ENCODE results near the gene MRO. TPM values are rescaled to one million over a fixed set of nuclear protein-coding genes. Genes with fewer than 3 reads are reported as not detected.
"Not testable (repeated sequence)": the region's sequence is repeated elsewhere in the genome, so short reads cannot be mapped to it uniquely, and the experiment has no call there.

The MRO gene
- 1.4 TPM for total RNA-seq
- long read RNA-seq, result 0 reads

- intact Hi-C loops (cut with DNase I), result loop anchor here (2.0 to 5.0 kb wide), 3 partner anchors 47 to 227 kb away; partner anchors contain the start of gene ME2
- peak; percentile 94 for DNase-seq (ENCODE audit: low spot score)
These were observed at the start of gene MRO for GRCh38 chr18:50819728-50820378. MRO (minus strand) TSS chr18:50820016; CDS start chr18:50809400, 10,616 bp downstream.

GRCh38 chr18:50869150-50869549 is 49.3 kb upstream of the MRO start:
- DNase-seq (ENCODE audit: low spot score), result no peak
- intact Hi-C loops (cut with DNase I), result loop anchor here (5.0 kb wide), 2 partner anchors 47 to 362 kb away; partner anchors contain the start of gene MRO

DNA sequence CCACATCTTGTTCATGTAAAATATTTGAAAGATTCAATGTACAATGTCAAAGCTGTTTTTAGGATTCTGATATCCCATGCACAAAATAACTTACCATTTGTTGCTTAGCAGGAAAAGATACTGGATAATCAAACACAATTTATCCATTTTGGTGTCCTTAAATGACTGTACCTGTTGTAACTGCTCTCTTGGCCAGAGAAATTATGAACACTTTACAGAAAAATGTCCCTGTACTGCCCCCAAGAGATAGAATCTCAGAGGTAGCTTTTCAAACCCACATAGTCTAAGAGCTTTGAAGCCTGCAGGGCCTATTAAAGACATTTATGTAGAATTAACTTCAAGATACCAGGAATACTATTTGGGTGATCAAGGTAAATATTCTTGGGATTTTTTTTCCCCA is 46.9 kb upstream of the MRO start:
- no peak for DNase-seq (ENCODE audit: low spot score)
- intact Hi-C loops (cut with DNase I), result loop anchor here (5.0 kb wide), 2 partner anchors 44 to 359 kb away; partner anchors contain the start of gene MRO

GRCh38 chr18:50863840-50864375 is 44.1 kb upstream of the MRO start:
- DNase-seq (ENCODE audit: low spot score), result no peak
- intact Hi-C loops (cut with DNase I), result no loop called here

- intact Hi-C loops (cut with DNase I), result no loop called here
- DNase-seq (ENCODE audit: low spot score), result no peak
These were observed 42.6 kb upstream of the MRO start for GRCh38 chr18:50862401-50862800.

GRCh38 chr18:50861617-50862016 is 41.8 kb upstream of the MRO start:
- no peak for DNase-seq (ENCODE audit: low spot score)
- intact Hi-C loops (cut with DNase I), result no loop called here

DNA sequence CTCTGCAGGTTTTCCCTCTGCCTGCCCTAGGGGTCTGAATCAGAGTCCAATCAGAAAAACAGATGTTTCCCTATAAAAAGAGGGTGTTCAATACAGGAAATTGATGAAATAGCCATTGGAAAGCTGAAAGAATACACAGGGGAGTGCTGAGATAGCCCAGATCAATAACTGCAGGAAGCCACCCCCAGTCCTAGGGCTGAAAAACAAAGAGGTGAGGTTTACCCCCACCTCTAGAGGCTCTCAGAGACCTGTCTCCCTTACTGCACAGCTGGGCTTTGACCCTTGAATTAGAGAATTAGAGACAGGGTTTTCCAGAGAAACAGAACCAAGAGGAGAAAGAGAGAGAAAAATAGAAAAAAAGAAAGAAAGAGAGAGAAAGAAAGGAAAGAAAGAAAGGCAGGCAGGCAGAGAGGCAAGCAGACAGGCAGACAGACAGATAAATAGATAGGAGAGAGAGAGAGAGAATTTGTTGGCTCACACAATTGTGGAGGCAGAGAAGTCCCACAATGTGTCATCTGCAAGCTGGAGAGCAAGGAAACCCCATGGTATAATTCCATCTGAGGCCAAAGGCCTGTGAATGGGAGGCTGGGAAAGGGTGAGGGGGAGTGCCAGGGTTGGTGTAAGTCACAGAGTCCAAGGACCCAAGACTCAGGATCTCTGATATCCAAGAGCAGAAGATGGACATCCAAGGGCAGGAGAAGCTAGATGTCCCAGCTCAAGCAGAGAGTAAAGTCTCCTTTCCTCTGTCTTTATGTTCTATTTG is 40.2 kb upstream of the MRO start:
- intact Hi-C loops (cut with DNase I), result no loop called here
- DNase-seq (ENCODE audit: low spot score), result no peak

DNA sequence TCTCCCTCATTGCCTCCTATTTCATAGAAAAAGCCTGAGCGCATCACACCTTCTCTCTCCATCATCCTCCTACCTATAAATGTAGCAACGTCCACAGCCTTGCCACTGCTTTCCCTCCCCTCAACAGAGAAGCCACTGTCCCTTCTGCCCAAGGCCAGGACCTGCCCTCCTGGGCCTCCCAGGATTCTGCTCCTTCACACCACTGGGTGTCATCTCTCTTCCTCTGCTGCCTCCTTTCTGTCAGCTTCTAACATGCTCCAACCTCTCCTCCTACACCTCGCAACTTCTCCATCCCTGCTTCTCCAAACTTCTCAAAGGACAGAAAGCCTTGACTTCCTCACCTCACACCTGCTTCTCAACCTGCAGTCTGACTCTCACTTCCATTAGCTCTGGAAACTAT is 37.9 kb upstream of the MRO start:
- DNase-seq (ENCODE audit: low spot score), result no peak
- intact Hi-C loops (cut with DNase I), result no loop called here

GRCh38 chr18:50857166-50857565 is 37.4 kb upstream of the MRO start:
- DNase-seq (ENCODE audit: low spot score); intact Hi-C loops (cut with DNase I): not testable (repeated sequence)

- no peak for DNase-seq (ENCODE audit: low spot score)
These were observed 36.4 kb upstream of the MRO start for GRCh38 chr18:50855976-50856757.

GRCh38 chr18:50853863-50854271 is 34.1 kb upstream of the MRO start:
- intact Hi-C loops (cut with DNase I), result no loop called here
- DNase-seq (ENCODE audit: low spot score), result no peak

More at GRCh38 chr18:50855976-50856757, 36.4 kb upstream of the MRO start:
- intact Hi-C loops (cut with DNase I), result no loop called here

- DNase-seq (ENCODE audit: low spot score), result no peak
- intact Hi-C loops (cut with DNase I), result no loop called here
These were observed 30.7 kb upstream of the MRO start for GRCh38 chr18:50850307-50851065.

DNA sequence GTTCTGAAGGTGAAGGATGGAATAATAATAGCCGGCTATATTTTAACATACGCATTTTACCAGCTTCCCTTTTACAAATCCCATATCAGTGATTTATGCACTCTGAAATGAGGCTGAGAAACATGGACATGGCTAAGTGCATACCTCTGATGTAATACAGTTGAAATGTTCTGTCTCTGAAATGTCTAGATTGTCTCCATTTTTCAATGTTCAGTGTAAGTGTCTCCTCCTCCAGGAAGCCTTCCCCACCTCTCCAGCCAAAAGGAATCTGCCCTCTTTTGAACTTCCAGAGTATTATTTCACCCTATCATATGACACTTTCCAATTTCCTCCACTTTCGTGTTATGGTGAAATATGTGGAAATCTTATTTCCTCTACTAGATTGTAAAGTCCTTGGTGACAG is 29.6 kb upstream of the MRO start:
- intact Hi-C loops (cut with DNase I), result no loop called here
- no peak for DNase-seq (ENCODE audit: low spot score)

DNA sequence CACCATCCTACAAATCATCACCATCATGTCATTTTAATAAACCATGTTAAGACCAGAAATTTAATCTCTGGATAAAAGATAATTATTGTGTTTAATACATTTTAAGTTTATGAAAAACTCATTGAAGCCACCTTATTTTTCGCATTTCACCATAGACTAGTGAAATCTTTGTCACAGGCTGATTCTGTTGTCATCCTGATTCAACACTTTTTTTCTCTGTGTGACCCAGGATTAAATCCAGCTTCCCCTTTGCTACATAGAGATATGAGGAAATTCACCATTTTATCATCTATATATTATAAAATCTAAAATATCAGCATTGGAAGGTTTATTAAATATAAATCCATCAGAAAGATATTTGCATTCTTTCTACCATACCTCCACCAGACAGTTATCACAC is 29.2 kb upstream of the MRO start:
- intact Hi-C loops (cut with DNase I), result no loop called here
- no peak for DNase-seq (ENCODE audit: low spot score)

DNA sequence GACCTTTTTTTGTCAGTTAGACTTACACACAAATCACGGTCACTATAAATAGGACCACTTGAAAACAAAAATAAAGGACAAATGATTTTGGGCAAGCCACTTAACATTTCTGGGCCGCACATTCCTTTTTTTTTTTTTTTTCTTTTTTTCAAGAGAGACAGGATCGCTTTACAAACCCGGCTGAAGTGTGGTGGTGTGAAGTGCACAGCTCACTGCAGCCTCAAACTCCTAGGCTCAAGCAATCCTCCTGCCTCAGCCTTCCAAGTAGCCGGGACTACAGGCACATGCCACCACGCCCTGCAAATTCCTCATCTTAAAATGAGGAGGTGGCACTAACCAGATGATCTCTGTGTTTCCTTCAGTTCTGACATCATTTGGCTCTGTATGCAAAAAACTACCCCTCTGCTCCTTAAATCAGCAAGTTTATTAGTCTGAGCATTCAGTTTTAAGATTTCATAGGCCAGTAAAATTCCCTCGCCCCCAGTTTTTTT is 28.3 kb upstream of the MRO start:
- DNase-seq (ENCODE audit: low spot score), result no peak
- intact Hi-C loops (cut with DNase I), result no loop called here

GRCh38 chr18:50847192-50847591 is 27.4 kb upstream of the MRO start:
- no peak for DNase-seq (ENCODE audit: low spot score)
- intact Hi-C loops (cut with DNase I), result no loop called here

- no peak for DNase-seq (ENCODE audit: low spot score)
- intact Hi-C loops (cut with DNase I), result no loop called here
These were observed 25.1 kb upstream of the MRO start for GRCh38 chr18:50844960-50845359.

DNA sequence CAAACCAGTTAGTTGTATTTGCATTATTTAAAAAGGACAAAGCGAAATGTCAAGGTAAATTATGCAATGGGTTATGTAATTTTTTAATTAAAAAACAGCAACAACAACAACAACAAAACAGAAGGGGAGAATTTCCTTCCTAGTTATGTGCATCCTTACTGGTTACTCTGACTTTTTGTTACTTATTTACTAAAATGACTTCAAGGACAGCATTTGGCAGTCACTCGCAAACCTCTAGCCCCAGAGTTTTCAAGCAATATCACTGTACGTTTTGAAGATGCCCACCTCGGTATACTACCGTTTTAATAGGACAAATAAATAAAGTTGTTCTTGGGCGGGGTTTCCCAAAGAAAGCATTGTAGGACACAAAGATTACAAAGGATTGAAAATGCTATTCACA is 24.7 kb upstream of the MRO start:
- intact Hi-C loops (cut with DNase I), result no loop called here
- DNase-seq (ENCODE audit: low spot score), result no peak

DNA sequence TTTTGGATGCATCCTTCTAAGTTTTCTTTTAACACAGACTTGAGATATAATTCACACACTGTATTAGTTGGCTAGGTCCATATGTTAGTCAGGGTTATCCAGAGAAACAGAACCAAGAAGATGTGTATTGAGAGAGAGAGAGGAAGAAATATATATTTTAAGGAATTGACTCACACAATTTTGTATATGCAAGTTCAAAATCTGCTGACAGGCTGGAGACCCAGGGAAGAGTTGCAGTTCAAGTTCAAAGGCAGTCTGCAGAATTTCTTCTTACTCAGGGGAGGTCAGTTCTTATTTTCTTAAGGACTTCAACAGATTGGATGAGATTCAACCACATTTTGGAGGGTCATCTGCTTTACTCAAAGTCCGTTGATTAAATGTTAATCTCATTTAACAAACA is 23.0 kb upstream of the MRO start:
- intact Hi-C loops (cut with DNase I), result no loop called here
- DNase-seq (ENCODE audit: low spot score), result no peak

All from cardiac septum (tissue), 1 donor.